Measurements from ENCODE around the gene LTB4R2.
"Not testable (repeated sequence)": the region's sequence is repeated elsewhere in the genome, so short reads cannot be mapped to it uniquely, and the experiment has no call there.

Gene LTB4R2

DNA sequence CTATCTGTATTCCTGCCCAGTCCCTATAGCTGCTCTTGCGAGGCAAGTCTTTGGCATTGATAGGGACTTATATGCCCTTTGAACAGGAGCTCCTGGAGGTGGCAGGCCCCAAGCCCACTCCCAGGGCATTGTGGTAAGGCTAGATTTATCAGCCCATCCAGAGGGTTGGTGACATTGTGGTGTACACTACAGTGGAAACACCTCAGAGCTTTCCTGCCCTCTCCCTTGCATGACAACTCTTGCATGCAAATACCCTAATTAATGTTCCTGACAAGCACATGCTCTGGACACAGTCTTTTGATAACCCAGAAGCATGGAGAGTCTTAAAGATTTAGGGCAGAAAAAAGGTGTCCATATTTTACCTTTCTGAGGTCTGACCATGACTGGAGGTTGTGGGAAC lies 30.7 kb downstream of the LTB4R2 start:
- no peak for DNase-seq

GRCh38 chr14:24342889-24343288 lies 32.9 kb downstream of the LTB4R2 start:
- DNase-seq = no peak

GRCh38 chr14:24343795-24344660 lies 34.1 kb downstream of the LTB4R2 start:
- no peak for DNase-seq

DNA sequence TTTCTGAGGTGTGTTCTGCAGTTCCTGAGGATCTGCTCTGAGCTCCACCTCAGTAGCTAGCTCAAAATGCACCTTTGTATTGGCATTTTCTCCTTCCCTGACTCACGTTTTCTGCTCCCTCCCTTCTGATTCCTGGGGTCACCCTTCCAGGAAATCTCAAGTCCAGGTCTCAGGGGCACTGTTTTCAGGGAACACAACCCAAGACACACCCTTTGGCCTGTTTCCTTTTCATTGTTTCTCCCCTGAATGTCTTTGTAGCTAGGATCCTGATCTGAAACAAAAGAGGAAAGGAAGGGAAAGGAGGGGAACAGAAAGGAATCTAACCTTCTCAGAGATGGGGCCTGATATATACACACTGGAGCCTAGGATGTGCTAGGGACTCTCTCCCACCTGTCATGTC lies 37.2 kb downstream of the LTB4R2 start:
- no peak for DNase-seq

GRCh38 chr14:24348186-24348585 lies 38.2 kb downstream of the LTB4R2 start:
- DNase-seq = no peak

- DNase-seq = no peak
These were observed 39.8 kb downstream of the LTB4R2 start for GRCh38 chr14:24349742-24350141.

DNA sequence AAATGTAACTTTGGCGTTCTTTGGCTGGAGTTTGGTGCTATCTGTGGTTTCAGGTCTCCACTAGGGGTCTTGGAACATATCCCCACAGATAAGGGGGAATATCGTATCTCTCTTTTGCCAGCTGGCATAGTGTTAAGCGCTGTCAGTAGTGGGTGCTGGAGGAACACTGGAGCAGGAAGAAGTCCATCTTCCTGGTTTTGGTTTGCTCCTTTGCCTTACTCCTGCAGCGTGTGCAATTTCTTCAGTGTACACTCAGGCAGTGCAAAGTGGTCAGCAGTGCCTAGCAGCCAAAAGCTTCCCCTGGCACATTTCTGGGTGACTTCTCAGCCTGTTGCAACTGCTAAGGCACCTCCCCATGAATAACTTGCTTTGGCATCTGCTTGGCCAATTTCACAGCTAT lies 41.6 kb downstream of the LTB4R2 start:
- no peak for DNase-seq

GRCh38 chr14:24353559-24354481 lies 43.9 kb downstream of the LTB4R2 start:
- peak; percentile 94 for DNase-seq

DNA sequence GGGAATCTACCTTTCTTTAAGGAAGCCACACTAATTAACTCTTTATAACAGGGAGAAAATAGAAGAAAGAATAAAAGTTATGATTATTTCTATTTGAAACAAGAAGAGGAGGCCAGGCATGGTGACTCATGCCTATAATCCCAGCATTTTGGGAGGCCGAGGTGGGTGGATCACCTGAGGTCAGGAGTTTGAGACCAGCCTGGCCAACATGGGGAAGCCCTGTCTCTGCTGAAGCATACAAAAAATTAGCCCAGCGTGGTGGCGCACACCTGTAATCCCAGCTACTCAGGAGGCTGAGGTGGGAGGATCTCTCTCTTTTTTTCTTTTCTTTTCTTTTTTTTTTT lies 44.5 kb downstream of the LTB4R2 start:
- DNase-seq = not testable (repeated sequence)

DNA sequence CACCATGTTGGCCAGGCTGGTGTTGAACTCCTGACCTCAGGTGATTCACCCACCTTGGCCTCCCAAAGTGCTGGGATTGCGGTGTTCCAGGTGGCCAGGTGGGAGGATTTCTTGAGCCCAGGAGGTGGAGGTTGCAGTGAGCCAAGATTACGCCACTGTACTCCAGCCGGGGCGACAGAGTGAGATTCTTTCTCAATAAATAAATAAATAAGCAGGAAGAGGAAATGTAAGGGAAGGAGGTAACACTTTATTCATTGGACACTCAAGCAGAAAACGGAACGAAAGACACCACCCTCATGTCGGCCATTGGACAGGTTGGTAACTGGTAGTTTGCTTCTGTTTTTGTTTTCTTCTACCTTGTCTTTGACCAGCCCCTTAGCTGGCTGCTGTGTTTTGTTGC lies 45.1 kb downstream of the LTB4R2 start:
- DNase-seq = no peak

GRCh38 chr14:24356208-24356607 lies 46.3 kb downstream of the LTB4R2 start:
- DNase-seq = no peak

DNA sequence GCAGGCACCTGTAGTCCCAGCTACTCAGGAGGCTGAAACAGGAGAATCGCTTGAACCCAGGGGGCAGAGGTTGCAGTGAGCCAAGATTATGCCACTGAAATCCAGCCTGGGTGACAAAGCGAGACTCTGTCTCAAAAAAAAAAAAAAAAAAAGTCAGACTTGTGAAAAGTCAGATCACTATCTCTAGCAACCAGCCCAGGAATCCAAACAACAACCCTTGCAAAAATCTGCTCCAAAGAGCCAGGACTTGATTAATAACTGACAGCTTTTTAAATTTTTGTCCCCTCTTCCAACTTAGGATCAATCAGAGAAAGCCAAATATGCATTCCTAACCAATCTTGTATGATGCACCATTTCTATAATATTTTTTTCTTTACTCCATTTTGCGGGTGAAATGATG lies 50.3 kb downstream of the LTB4R2 start:
- DNase-seq = no peak

- no peak for DNase-seq
These were observed 51.4 kb downstream of the LTB4R2 start for GRCh38 chr14:24361326-24361725.

Data from DMS53 (cell line).